BE2C (cell line): ENCODE data around the gene DFFB.

Experiments
- DNase-seq: peaks from one replicate; pipeline ENCODE4 v3.0.0-alpha.2; 2020
- H3K27me3 ChIP-seq: fragments of 250-450 bp; sonication (Bioruptor Pico); 2 replicates; pipeline ENCODE4 v1.5.1; 2020; ENCODE audit warnings: mild to moderate bottlenecking
- H3K36me3 ChIP-seq: fragments of 250-450 bp; sonication (Bioruptor Pico); 2 replicates; pipeline ENCODE4 v1.5.1; 2020; ENCODE audit warnings: mild to moderate bottlenecking
- H3K4me1 ChIP-seq: fragments of 250-450 bp; sonication (Bioruptor Pico); 2 replicates; pipeline ENCODE4 v1.5.1; 2020
- H3K4me3 ChIP-seq: 2 replicates; pipeline ENCODE4 v1.5.1; 2011; ENCODE audit warnings: low read depth, low read length
- H3K9me3 ChIP-seq: fragments of 250-450 bp; sonication (Bioruptor Pico); 2 replicates; pipeline ENCODE4 v1.5.1; 2020
- TF ChIP-seq, protein P1 (sequence below): IDR thresholded peaks from 2 replicates; pipeline ENCODE4 v1.5.1; 2012; ENCODE audit warnings: mild to moderate bottlenecking, low read depth, low read length

The DFFB gene

DNA sequence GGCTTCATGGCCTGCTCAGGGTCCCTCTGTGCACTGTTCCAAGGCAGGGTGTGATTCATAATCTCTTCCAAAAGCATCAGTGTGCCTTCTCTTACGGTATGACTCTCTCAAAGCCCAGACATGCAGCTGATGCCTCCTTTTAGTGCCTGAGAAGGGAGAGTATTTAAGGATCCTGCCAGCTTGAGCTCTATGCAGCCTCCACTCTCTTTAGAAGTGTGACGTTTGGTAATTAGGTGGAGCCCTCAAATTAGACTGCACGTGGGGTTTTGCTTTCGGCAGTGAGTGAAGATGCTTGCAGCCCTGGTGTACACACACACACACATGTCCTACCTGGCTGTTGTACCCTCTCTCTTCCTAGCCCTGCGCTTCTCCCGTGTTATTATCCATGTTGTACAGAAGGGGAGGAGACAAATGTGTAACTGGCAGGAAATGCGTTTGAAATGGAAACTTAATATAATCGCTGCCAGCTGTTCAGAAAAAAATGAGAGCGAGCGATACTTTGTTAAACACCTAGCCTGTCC, 45.4 kb downstream of the DFFB start:
- no peak for DNase-seq
- TF ChIP-seq, protein P1, sequence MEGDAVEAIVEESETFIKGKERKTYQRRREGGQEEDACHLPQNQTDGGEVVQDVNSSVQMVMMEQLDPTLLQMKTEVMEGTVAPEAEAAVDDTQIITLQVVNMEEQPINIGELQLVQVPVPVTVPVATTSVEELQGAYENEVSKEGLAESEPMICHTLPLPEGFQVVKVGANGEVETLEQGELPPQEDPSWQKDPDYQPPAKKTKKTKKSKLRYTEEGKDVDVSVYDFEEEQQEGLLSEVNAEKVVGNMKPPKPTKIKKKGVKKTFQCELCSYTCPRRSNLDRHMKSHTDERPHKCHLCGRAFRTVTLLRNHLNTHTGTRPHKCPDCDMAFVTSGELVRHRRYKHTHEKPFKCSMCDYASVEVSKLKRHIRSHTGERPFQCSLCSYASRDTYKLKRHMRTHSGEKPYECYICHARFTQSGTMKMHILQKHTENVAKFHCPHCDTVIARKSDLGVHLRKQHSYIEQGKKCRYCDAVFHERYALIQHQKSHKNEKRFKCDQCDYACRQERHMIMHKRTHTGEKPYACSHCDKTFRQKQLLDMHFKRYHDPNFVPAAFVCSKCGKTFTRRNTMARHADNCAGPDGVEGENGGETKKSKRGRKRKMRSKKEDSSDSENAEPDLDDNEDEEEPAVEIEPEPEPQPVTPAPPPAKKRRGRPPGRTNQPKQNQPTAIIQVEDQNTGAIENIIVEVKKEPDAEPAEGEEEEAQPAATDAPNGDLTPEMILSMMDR = no peak
- no peaks in the 10 kb centered on the region for H3K36me3 ChIP-seq
- no peaks in the 10 kb centered on the region for H3K4me1 ChIP-seq
- H3K27me3 ChIP-seq = no peaks in the 10 kb centered on the region
- H3K4me3 ChIP-seq = no peak overlapping the region
- no peaks in the 10 kb centered on the region for H3K9me3 ChIP-seq

DNA sequence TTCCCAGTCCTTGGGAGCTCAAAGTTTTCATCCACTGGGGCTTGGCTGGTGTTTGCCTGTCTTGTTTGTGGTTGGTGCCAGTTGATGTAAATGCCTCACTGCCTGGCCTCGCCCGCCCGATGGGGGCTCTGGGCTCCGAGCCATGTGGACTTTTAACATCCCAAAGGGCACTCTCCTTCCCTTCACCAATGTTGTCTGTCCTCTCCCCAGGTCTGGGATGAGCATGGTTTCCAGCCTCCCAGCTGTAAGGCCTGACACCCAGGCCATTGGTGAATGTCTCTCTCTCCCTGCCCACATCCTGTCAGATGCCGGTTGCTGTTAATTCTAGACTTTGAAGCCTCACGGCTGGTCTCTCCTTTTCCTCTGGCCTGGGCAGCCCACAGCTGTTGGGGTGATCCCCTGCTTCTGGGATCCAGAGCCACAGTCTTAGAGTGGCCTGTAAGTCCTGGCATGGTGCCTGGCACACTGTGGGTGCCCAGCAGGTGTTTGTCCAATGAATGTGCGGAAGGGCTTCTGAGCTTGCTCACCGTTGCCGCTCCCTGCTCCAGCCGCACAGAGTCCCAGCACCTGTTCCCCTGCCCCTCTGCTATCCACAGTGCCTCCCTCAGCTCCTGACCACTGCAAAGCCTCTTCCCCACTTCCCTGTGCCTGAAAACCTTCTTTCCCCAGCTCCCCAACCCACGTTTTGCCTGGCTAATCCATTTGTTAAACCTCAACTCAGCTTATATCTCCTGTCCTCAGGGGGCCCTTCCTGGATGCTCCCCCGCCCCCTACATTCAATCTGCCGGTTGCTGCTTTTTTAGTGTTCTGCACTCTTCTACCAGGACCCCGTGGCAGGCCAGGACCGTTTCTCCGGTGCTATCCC, 46.1 kb downstream of the DFFB start:
- TF ChIP-seq, protein P1 = no peak
- Histone ChIP-seq H3K9me3 (no peaks in the 10 kb centered on the region), H3K27me3 (no peaks in the 10 kb centered on the region), H3K4me3 (no peak overlapping the region), H3K36me3 (no peaks in the 10 kb centered on the region), H3K4me1 (no peaks in the 10 kb centered on the region)
- no peak for DNase-seq

DNA sequence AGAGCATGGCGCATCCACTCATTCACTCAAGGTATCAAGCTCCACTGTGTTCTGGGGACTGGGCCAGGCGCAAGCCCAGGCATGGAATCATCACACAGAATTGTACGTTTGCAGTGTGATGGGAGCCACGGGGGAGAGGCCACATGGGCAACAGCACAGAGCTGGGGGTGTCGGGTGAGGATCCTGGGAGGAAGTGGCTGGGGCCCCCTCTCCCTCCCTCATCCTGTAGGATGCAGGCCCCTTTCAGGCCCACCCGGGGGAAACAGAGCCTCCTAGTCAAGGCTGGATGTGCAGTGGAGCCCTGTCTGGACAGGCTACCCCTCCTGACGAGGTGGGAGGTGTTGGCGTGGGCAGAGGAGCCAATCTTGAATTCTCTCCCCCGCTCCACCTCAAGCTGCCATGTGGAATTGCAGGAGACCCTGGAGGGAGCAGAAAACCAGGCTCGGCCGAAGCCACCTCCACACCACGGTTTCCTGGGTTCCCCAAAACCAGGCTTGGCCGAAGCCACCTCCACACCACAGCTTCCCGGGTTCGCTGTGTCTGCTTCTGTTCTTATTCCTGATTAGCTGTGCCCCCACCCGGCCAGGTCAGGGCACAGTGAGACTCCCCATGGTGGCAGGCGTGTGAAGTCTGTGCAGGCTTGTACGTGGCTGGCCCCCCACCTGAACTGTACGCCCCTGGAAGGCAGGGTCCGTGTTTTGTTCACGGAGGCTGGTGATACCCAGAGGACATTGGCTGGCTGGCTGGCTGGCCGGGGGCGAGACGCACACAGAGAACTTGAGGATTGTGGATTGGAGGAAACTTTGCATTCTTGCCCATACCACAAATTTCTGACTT, 46.9 kb downstream of the DFFB start:
- no peaks in the 10 kb centered on the region for H3K4me1 ChIP-seq
- TF ChIP-seq, protein P1 = no peak
- no peak overlapping the region for H3K4me3 ChIP-seq

DNA sequence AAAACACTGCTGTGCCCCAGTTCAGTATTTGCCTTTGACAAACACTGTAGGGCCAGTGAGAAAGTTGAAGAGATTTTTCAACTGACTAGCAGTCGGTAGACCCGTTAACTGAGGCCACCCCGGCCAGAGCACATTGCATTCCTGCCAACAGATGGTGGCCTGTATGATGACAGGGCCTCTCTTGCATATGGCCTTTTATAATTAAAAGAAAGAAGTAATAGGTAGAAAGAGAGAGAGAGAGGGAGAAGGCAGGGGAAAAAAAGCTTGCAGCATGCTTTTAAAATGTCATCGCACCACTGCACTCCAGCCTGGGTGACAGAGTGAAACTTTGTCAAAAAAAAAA, 47.5 kb downstream of the DFFB start:
- no peak for DNase-seq
- Histone ChIP-seq H3K4me3 (no peak overlapping the region), H3K27me3 (no peaks in the 10 kb centered on the region), H3K4me1 (no peaks in the 10 kb centered on the region), H3K36me3 (no peaks in the 10 kb centered on the region), H3K9me3 (no peaks in the 10 kb centered on the region)
- TF ChIP-seq, protein P1 = no peak

More for the DNA sequence above, 46.9 kb downstream of the DFFB start:
- no peak for DNase-seq
- no peaks in the 10 kb centered on the region for H3K27me3 ChIP-seq
- H3K36me3 ChIP-seq = no peaks in the 10 kb centered on the region
- no peaks in the 10 kb centered on the region for H3K9me3 ChIP-seq

DNA sequence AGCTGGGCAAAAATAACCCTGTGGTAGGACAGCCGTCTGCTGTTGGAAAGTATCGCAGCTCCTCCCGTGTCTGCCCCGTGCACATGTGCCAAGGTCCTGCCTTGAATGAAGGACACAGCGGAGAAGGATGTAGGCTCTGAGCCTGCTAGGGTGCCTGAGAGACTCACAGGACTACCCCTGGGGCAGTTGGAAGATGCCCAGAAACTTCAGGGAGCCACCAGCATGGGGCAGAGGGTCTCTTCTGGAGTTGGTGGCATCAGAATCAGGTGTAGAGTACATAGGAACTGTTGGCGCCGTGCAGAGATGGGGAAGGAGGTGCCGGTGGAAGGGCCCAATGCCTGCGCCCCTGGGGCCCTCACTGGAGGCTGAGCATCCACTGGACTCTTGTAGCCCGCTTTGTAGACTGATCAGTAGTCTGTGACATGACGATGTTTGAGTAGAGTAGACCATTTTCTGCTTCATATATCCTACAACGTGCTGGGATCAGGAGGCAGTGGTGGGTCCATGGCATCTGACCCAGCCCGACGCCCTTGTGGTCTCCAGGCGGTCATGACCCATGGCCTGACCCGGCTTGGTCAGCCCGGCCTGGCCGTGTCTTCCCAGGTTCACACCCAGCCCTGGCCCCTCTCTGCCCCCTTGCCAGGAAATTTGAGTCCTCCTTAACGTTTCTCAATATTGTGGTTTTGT, 48.1 kb downstream of the DFFB start:
- no peaks in the 10 kb centered on the region for H3K27me3 ChIP-seq
- no peak overlapping the region for H3K4me3 ChIP-seq
- H3K4me1 ChIP-seq = no peaks in the 10 kb centered on the region
- no peaks in the 10 kb centered on the region for H3K36me3 ChIP-seq
- DNase-seq = no peak
- TF ChIP-seq, protein P1 = no peak
- no peaks in the 10 kb centered on the region for H3K9me3 ChIP-seq
